ENCODE results near the gene SCAF4.
"Not testable (repeated sequence)": the region's sequence is repeated elsewhere in the genome, so short reads cannot be mapped to it uniquely, and the experiment has no call there.

SCAF4 gene

GRCh38 chr21:31731857-31732596 is at the start of gene SCAF4:
Gene SCAF4 (minus strand): TSS chr21:31732118. CDS start chr21:31731692, 426 bp downstream.
- DNase-seq (ENCODE audit: low spot score), result peak; percentile 92

- no peak for DNase-seq (ENCODE audit: low spot score)
Observed at GRCh38 chr21:31780944-31781343, 49.0 kb upstream of the SCAF4 start.

- DNase-seq (ENCODE audit: low spot score), result no peak
Observed at GRCh38 chr21:31778546-31778945, 46.6 kb upstream of the SCAF4 start.

GRCh38 chr21:31777857-31778256 is 45.9 kb upstream of the SCAF4 start:
- no peak for DNase-seq (ENCODE audit: low spot score)

- DNase-seq (ENCODE audit: low spot score), result no peak
Observed at GRCh38 chr21:31774031-31774430, 42.1 kb upstream of the SCAF4 start.

GRCh38 chr21:31772674-31773555 is 41.0 kb upstream of the SCAF4 start:
- DNase-seq (ENCODE audit: low spot score), result no peak

GRCh38 chr21:31771685-31772084 is 39.8 kb upstream of the SCAF4 start:
- no peak for DNase-seq (ENCODE audit: low spot score)

GRCh38 chr21:31768710-31769109 is 36.8 kb upstream of the SCAF4 start:
- no peak for DNase-seq (ENCODE audit: low spot score)

GRCh38 chr21:31766899-31767298 is 35.0 kb upstream of the SCAF4 start:
- DNase-seq (ENCODE audit: low spot score), result no peak

GRCh38 chr21:31765850-31766249 is 33.9 kb upstream of the SCAF4 start:
- DNase-seq (ENCODE audit: low spot score), result not testable (repeated sequence)

GRCh38 chr21:31760931-31761330 is 29.0 kb upstream of the SCAF4 start:
- no peak for DNase-seq (ENCODE audit: low spot score)

- DNase-seq (ENCODE audit: low spot score), result no peak
Observed at GRCh38 chr21:31756787-31757186, 24.9 kb upstream of the SCAF4 start.

GRCh38 chr21:31755027-31755426 is 23.1 kb upstream of the SCAF4 start:
- DNase-seq (ENCODE audit: low spot score), result no peak

- no peak for DNase-seq (ENCODE audit: low spot score)
Observed at GRCh38 chr21:31754708-31754960, 22.7 kb upstream of the SCAF4 start.

- no peak for DNase-seq (ENCODE audit: low spot score)
Observed at GRCh38 chr21:31753949-31754707, 22.2 kb upstream of the SCAF4 start.

GRCh38 chr21:31752967-31753366 is 21.0 kb upstream of the SCAF4 start:
- no peak for DNase-seq (ENCODE audit: low spot score)

- no peak for DNase-seq (ENCODE audit: low spot score)
Observed at GRCh38 chr21:31752352-31752751, 20.4 kb upstream of the SCAF4 start.

GRCh38 chr21:31750843-31751242 is 18.9 kb upstream of the SCAF4 start:
- no peak for DNase-seq (ENCODE audit: low spot score)

- DNase-seq (ENCODE audit: low spot score), result no peak
Observed at GRCh38 chr21:31744182-31744800, 12.4 kb upstream of the SCAF4 start.

GRCh38 chr21:31743712-31744111 is 11.8 kb upstream of the SCAF4 start:
- DNase-seq (ENCODE audit: low spot score), result no peak

GRCh38 chr21:31741116-31741515 is 9.2 kb upstream of the SCAF4 start:
- DNase-seq (ENCODE audit: low spot score), result no peak
